ENCODE data around the gene FBXO24. TPM values are rescaled to one million over a fixed set of nuclear protein-coding genes. Genes with fewer than 3 reads are reported as not detected.

The FBXO24 gene
- total RNA-seq, 1 donor from 2014 or later: 0.61 TPM

DNA sequence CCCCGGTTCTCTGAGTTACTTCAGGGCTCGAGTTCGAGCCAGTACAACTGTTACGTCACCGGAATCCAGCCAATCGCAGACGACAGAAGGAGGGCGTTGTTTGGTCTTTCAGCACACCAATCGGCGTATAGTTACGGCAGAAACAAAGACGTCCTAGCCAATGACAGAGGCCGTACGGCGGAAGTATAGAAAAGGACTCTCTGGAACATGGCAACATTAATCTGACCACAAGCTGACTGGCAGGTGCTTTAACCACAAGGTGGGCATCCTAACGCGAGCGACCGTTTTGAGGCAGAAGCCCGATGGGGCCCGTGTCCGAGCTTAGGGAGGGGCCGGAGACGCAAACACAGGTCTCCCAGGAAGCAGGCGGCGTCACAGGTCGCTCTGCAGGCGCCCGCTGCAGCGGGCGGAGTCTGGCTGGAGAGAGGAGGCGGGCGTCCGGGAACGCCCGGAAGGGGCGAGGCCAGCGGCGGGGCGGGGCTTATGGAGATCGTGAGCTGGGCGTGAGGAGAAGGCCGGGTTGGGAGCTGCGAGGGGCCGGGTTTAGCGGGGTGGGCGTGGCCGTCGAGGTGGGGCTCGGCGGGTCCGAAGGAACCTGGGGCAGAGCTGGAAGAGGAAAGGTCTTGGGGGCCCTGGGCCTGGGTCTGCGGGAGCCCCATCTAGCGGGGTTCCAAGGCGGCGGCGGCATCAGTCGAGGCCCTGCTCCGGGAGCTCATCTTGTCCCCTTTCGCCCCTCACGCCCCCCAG, 26.0 kb downstream of the FBXO24 start, which contains the start of gene MOSPD3:
MOSPD3 (plus strand) TSS at position 558 of the 747 bp plus-strand sequence. CDS start 252 bp downstream, outside the sequence.
- H3K4me3 Mint-ChIP-seq: peak within 1 kb of the TSS; percentile 98
- peaks cover 5% of the 10 kb centered on the region for H3K4me1 Mint-ChIP-seq
- no peaks in the 10 kb centered on the region for H3K9me3 Mint-ChIP-seq
- DNase-seq (ENCODE audit: low read depth, low spot score): peak; percentile 98
- peak within 1 kb of the TSS; percentile 100 for H3K27ac Mint-ChIP-seq (ENCODE audit: unreplicated experiment)
- peaks cover 13% of the 10 kb centered on the region for H3K27me3 Mint-ChIP-seq (ENCODE audit: low read depth)
- no peaks in the 10 kb centered on the region for H3K36me3 Mint-ChIP-seq (ENCODE audit: low read depth)
- no peak for TF ChIP-seq CTCF (conservative IDR thresholded peaks at IDR 0.05)

- Mint-ChIP-seq H3K4me1 (peaks cover 5% of the 10 kb centered on the region), H3K4me3 (peak overlapping the region; percentile 98), H3K36me3 (ENCODE audit: low read depth) (no peaks in the 10 kb centered on the region), H3K9me3 (no peaks in the 10 kb centered on the region), H3K27me3 (ENCODE audit: low read depth) (peaks cover 6% of the 10 kb centered on the region), H3K27ac (ENCODE audit: unreplicated experiment) (no peak overlapping the region)
- DNase-seq (ENCODE audit: low read depth, low spot score): no peak
- TF ChIP-seq CTCF (conservative IDR thresholded peaks at IDR 0.05): peak; percentile 27
These were observed 26.7 kb downstream of the FBXO24 start for GRCh38 chr7:100612730-100613390.

GRCh38 chr7:100613412-100614175, 27.5 kb downstream of the FBXO24 start:
- H3K27ac Mint-ChIP-seq (ENCODE audit: unreplicated experiment): no peak overlapping the region
- H3K36me3 Mint-ChIP-seq (ENCODE audit: low read depth): no peaks in the 10 kb centered on the region
- peak overlapping the region; percentile 54 for H3K4me3 Mint-ChIP-seq
- peaks cover 5% of the 10 kb centered on the region for H3K4me1 Mint-ChIP-seq
- no peaks in the 10 kb centered on the region for H3K9me3 Mint-ChIP-seq
- TF ChIP-seq CTCF (conservative IDR thresholded peaks at IDR 0.05): no peak
- no peak for DNase-seq (ENCODE audit: low read depth, low spot score)
- peaks cover 3% of the 10 kb centered on the region for H3K27me3 Mint-ChIP-seq (ENCODE audit: low read depth)

- TF ChIP-seq CTCF (conservative IDR thresholded peaks at IDR 0.05): no peak
- H3K4me1 Mint-ChIP-seq: peaks cover 5% of the 10 kb centered on the region
- H3K27ac Mint-ChIP-seq (ENCODE audit: unreplicated experiment): no peak overlapping the region
- no peak for DNase-seq (ENCODE audit: low read depth, low spot score)
- peaks cover 2% of the 10 kb centered on the region for H3K27me3 Mint-ChIP-seq (ENCODE audit: low read depth)
- no peak overlapping the region for H3K4me3 Mint-ChIP-seq
- no peaks in the 10 kb centered on the region for H3K9me3 Mint-ChIP-seq
- no peaks in the 10 kb centered on the region for H3K36me3 Mint-ChIP-seq (ENCODE audit: low read depth)
These were observed 28.3 kb downstream of the FBXO24 start for GRCh38 chr7:100614308-100614861.

DNA sequence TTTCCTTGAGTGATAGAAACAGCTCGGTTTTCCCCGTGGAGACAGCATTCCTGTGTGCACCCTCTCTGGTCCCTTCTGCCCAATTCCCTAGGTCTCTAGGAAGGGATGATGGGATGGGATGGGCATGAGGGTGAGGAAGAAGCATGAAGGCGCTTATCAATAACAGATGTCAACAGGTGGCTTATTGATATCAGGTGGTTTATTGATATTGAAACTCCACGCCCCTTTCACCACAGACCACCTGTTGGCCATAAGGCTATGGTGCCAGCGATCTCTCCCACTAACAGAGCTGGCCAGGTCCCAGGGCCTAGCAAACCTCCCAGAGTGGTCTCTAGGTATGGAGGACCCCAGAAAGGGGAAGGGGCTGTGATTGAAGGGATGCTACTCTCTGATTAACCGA, 34.1 kb downstream of the FBXO24 start:
- no peaks in the 10 kb centered on the region for H3K27me3 Mint-ChIP-seq (ENCODE audit: low read depth)
- H3K27ac Mint-ChIP-seq (ENCODE audit: unreplicated experiment): no peak overlapping the region
- no peaks in the 10 kb centered on the region for H3K9me3 Mint-ChIP-seq
- no peak for TF ChIP-seq CTCF (conservative IDR thresholded peaks at IDR 0.05)
- DNase-seq (ENCODE audit: low read depth, low spot score): no peak
- H3K36me3 Mint-ChIP-seq (ENCODE audit: low read depth): peaks cover 2% of the 10 kb centered on the region
- no peaks in the 10 kb centered on the region for H3K4me1 Mint-ChIP-seq
- peak overlapping the region; percentile 33 for H3K4me3 Mint-ChIP-seq
